Measurements from ENCODE around the gene SLC6A18.

The SLC6A18 gene

GRCh38 chr5:1277781-1278180 lies 52.6 kb downstream of the SLC6A18 start:
- Histone ChIP-seq H3K9me3 (replicated peaks; ENCODE audit: insufficient read depth, low read length) (no peaks in the 10 kb centered on the region), H3K9ac (ENCODE audit: low read length) (no peak overlapping the region), H3K4me1 (ENCODE audit: low read length) (no peaks in the 10 kb centered on the region), H2AFZ (ENCODE audit: low read length) (no peak overlapping the region), H3K27ac (ENCODE audit: low read length) (no peak overlapping the region), H3K27me3 (replicated peaks; ENCODE audit: insufficient read depth, low read length) (no peaks in the 10 kb centered on the region), H3K79me2 (ENCODE audit: low read length) (no peaks in the 10 kb centered on the region), H3K9me2 (replicated peaks; ENCODE audit: insufficient read depth, low read length) (no peaks in the 10 kb centered on the region), H3K4me3 (ENCODE audit: low read length) (no peak overlapping the region), H4K20me1 (ENCODE audit: insufficient read depth, low read length) (no peaks in the 10 kb centered on the region), H3K36me3 (replicated peaks; ENCODE audit: insufficient read depth, low read length) (no peaks in the 10 kb centered on the region), H3K4me2 (ENCODE audit: low read depth, low read length) (no peak overlapping the region), H3F3A (ENCODE audit: insufficient read depth, low read length) (no peaks in the 10 kb centered on the region)
- no peak for TF ChIP-seq EZH2 (optimal IDR thresholded peaks at IDR 0.05; ENCODE audit: low read depth, low read length)
- no peak for TF ChIP-seq EZH2phosphoT487 (IDR thresholded peaks at IDR 0.05; ENCODE audit: low read length)
- no peak for DNase-seq

- H3K4me3 ChIP-seq (ENCODE audit: low read length) = no peak overlapping the region
- H3K4me1 ChIP-seq (ENCODE audit: low read length) = no peaks in the 10 kb centered on the region
- H3K9me3 ChIP-seq (replicated peaks; ENCODE audit: insufficient read depth, low read length) = no peaks in the 10 kb centered on the region
- no peaks in the 10 kb centered on the region for H3K27me3 ChIP-seq (replicated peaks; ENCODE audit: insufficient read depth, low read length)
- no peak overlapping the region for H3K27ac ChIP-seq (ENCODE audit: low read length)
- H3K79me2 ChIP-seq (ENCODE audit: low read length) = no peaks in the 10 kb centered on the region
- H3F3A ChIP-seq (ENCODE audit: insufficient read depth, low read length) = no peaks in the 10 kb centered on the region
- no peaks in the 10 kb centered on the region for H4K20me1 ChIP-seq (ENCODE audit: insufficient read depth, low read length)
- H3K4me2 ChIP-seq (ENCODE audit: low read depth, low read length) = no peak overlapping the region
- no peaks in the 10 kb centered on the region for H3K36me3 ChIP-seq (replicated peaks; ENCODE audit: insufficient read depth, low read length)
- TF ChIP-seq EZH2 (optimal IDR thresholded peaks at IDR 0.05; ENCODE audit: low read depth, low read length) (no peak), EZH2phosphoT487 (IDR thresholded peaks at IDR 0.05; ENCODE audit: low read length) (no peak)
- TF ChIP-seq, protein P1, sequence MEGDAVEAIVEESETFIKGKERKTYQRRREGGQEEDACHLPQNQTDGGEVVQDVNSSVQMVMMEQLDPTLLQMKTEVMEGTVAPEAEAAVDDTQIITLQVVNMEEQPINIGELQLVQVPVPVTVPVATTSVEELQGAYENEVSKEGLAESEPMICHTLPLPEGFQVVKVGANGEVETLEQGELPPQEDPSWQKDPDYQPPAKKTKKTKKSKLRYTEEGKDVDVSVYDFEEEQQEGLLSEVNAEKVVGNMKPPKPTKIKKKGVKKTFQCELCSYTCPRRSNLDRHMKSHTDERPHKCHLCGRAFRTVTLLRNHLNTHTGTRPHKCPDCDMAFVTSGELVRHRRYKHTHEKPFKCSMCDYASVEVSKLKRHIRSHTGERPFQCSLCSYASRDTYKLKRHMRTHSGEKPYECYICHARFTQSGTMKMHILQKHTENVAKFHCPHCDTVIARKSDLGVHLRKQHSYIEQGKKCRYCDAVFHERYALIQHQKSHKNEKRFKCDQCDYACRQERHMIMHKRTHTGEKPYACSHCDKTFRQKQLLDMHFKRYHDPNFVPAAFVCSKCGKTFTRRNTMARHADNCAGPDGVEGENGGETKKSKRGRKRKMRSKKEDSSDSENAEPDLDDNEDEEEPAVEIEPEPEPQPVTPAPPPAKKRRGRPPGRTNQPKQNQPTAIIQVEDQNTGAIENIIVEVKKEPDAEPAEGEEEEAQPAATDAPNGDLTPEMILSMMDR (IDR thresholded peaks at IDR 0.05; ENCODE audit: low read length) = no peak
- H2AFZ ChIP-seq (ENCODE audit: low read length) = no peak overlapping the region
- H3K9ac ChIP-seq (ENCODE audit: low read length) = no peak overlapping the region
- no peak for DNase-seq
- no peaks in the 10 kb centered on the region for H3K9me2 ChIP-seq (replicated peaks; ENCODE audit: insufficient read depth, low read length)
Measured at GRCh38 chr5:1278216-1278615, 53.0 kb downstream of the SLC6A18 start.

DNA sequence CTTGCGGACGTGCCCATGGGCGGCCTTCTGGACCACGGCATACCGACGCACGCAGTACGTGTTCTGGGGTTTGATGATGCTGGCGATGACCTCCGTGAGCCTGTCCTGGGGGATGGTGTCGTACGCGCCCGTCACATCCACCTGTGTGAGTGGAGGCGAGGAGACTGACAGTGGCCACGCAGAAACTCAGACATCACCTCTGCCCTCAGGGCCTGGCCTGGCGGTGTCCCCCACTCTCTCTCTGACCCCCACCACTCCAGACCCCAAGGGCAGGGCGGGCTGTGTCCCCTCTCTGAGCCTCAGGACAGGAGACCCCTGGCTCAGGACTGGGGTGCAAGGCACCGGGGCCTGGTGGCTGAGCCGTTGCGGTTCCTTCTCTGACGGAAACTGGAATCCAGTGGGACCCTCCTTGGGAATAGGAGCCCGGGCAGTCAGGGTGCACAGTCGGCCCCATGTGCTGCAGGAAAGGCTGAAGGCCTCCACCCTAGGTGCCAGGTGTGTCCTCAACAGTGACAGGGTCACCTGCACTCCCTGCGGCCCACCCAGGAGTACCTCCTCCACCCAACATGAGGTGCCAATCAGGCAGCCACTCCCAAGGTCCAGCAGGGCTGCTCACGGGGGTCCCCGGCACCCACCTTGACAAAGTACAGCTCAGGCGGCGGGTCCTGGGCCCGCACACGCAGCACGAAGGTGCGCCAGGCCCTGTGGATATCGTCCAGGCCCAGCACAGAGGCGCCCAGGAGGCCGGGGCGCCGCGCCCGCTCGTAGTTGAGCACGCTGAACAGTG lies 53.7 kb downstream of the SLC6A18 start:
- Histone ChIP-seq H3K9ac (ENCODE audit: low read length) (no peak overlapping the region), H3K4me3 (ENCODE audit: low read length) (no peak overlapping the region), H3K9me2 (replicated peaks; ENCODE audit: insufficient read depth, low read length) (no peaks in the 10 kb centered on the region), H3K9me3 (replicated peaks; ENCODE audit: insufficient read depth, low read length) (no peaks in the 10 kb centered on the region), H3K27me3 (replicated peaks; ENCODE audit: insufficient read depth, low read length) (no peaks in the 10 kb centered on the region), H3K27ac (ENCODE audit: low read length) (no peak overlapping the region), H3K79me2 (ENCODE audit: low read length) (no peaks in the 10 kb centered on the region), H3K4me2 (ENCODE audit: low read depth, low read length) (no peak overlapping the region), H3K36me3 (replicated peaks; ENCODE audit: insufficient read depth, low read length) (no peaks in the 10 kb centered on the region), H2AFZ (ENCODE audit: low read length) (no peak overlapping the region), H3K4me1 (ENCODE audit: low read length) (no peaks in the 10 kb centered on the region), H3F3A (ENCODE audit: insufficient read depth, low read length) (no peaks in the 10 kb centered on the region), H4K20me1 (ENCODE audit: insufficient read depth, low read length) (no peaks in the 10 kb centered on the region)
- no peak for TF ChIP-seq EZH2phosphoT487 (IDR thresholded peaks at IDR 0.05; ENCODE audit: low read length)
- TF ChIP-seq EZH2 (optimal IDR thresholded peaks at IDR 0.05; ENCODE audit: low read depth, low read length) = no peak
- TF ChIP-seq, protein P1 (IDR thresholded peaks at IDR 0.05; ENCODE audit: low read length) = no peak
- DNase-seq = no peak
